Activated T-cell treated with anti-CD3 and anti-CD28 coated beads, Interleukin-2, amount 50 U/mL, for 24 hours (primary cell): ENCODE measurements around the gene FGF11.
"Not testable (repeated sequence)": the region's sequence is repeated elsewhere in the genome, so short reads cannot be mapped to it uniquely, and the experiment has no call there.

Source experiments
- DNase-seq: peaks from one replicate; pipeline ENCODE4 v3.0.0-alpha.2; 2020
- H3K27ac Mint-ChIP-seq: 2 replicates; pipeline ENCODE4 v1.8.0; 2020; ENCODE audit warnings: mild to moderate bottlenecking, mixed read lengths
- H3K27me3 Mint-ChIP-seq: 2 replicates; pipeline ENCODE4 v1.8.0; 2020; ENCODE audit warnings: mixed read lengths
- H3K36me3 Mint-ChIP-seq: 2 replicates; pipeline ENCODE4 v1.8.0; 2020; ENCODE audit warnings: low read depth, mixed read lengths
- H3K4me1 Mint-ChIP-seq: 2 replicates; pipeline ENCODE4 v1.8.0; 2020; ENCODE audit warnings: low read depth, mixed read lengths
- H3K4me3 Mint-ChIP-seq: 2 replicates; pipeline ENCODE4 v1.8.0; 2020; ENCODE audit warnings: mild to moderate bottlenecking, moderate library complexity, mixed read lengths
- H3K9me3 Mint-ChIP-seq: 2 replicates; pipeline ENCODE4 v1.8.0; 2020; ENCODE audit warnings: mixed read lengths

Gene FGF11

DNA sequence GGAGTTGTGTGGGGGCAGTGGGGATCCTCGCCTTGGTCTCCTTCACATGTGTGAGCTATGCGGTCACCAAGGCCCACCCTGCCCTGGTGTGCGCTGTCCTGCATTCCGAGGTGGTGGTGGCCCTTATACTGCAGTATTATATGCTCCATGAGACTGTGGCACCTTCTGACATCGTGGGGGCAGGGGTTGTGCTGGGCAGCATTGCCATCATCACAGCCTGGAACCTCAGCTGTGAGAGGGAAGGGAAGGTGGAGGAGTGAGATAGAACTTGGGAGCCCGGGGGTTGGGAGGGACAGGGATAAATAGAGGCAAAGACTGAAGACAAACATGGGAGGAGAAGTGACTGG, 43.4 kb downstream of the FGF11 start:
- H3K27me3 Mint-ChIP-seq, DNase-seq, H3K9me3 Mint-ChIP-seq: not testable (repeated sequence)
- Mint-ChIP-seq H3K4me1 (peaks cover 68% of the 10 kb centered on the region), H3K27ac (peak overlapping the region; percentile 100), H3K4me3 (peak overlapping the region; percentile 99), H3K36me3 (peaks cover 48% of the 10 kb centered on the region)

- H3K4me1 Mint-ChIP-seq = peaks cover 65% of the 10 kb centered on the region
- H3K27me3 Mint-ChIP-seq = no peaks in the 10 kb centered on the region
- peaks cover 45% of the 10 kb centered on the region for H3K36me3 Mint-ChIP-seq
- H3K4me3 Mint-ChIP-seq = peak overlapping the region; percentile 99
- H3K27ac Mint-ChIP-seq = peak overlapping the region; percentile 100
- peak; percentile 95 for DNase-seq
- no peaks in the 10 kb centered on the region for H3K9me3 Mint-ChIP-seq
These were observed 44.1 kb downstream of the FGF11 start for GRCh38 chr17:7483255-7484066.

DNA sequence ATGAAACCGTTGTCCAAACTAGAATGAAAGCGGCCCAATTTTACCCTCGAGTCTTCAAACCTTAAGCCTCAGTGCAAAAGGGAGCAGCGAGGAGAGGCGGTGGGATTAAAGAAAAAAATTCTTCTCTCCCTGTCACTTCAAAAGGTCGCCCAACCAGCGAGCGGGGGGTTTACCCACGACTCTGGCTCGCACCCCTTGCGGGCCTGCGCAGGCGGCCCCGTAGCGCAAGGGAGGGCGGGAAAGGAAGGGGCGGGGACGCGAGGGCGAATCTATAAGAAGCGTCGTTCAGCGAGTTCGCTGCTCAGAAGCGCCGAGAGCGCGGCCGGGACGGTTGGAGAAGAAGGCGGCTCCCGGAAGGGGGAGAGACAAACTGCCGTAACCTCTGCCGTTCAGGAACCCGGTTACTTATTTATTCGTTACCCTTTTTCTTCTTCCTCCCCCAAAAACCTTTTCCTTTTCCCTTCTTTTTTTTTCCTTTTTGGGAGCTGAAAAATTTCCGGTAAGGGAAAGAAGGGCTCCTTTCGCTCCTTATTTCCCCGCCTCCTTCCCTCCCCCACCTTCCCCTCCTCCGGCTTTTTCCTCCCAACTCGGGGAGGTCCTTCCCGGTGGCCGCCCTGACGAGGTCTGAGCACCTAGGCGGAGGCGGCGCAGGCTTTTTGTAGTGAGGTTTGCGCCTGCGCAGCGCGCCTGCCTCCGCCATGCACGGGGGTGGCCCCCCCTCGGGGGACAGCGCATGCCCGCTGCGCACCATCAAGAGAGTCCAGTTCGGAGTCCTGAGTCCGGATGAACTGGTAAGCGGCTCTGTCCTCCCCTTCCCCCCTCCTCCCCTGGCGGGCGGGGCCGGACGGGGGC, 45.0 kb downstream of the FGF11 start, which contains the start of gene POLR2A:
Gene POLR2A, plus strand, starts transcription at position 300 of the 852 bp plus-strand sequence.
- peaks cover 50% of the 10 kb centered on the region for H3K36me3 Mint-ChIP-seq

DNA sequence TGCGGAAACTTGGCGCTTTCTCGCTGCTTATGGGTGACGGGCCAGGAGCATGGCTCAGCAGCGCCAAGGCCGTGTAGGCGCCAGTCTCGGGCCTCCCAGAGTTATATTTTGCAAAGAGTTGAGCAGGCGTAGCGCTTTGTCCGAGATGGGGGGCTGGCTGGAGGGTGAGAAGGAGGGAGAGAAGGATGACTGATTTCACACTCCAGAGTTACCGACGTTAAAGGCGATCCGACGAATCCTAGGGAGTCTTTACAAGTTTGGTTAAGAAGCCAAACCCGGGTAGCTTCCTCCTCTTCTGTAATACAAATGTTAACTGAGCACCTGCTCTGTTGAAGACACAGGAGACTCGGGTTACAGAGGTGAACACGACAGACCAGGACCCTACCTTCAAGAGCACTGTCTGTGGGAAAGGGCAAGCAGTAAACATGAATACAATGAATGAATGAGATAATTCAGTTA, 45.6 kb downstream of the FGF11 start:
- H3K36me3 Mint-ChIP-seq = peaks cover 53% of the 10 kb centered on the region
- no peaks in the 10 kb centered on the region for H3K9me3 Mint-ChIP-seq
- H3K27me3 Mint-ChIP-seq = no peaks in the 10 kb centered on the region
- peaks cover 73% of the 10 kb centered on the region for H3K4me1 Mint-ChIP-seq
- no peak for DNase-seq
- H3K27ac Mint-ChIP-seq = peak overlapping the region; percentile 100
- H3K4me3 Mint-ChIP-seq = peak overlapping the region; percentile 99

More for the DNA sequence above, 45.0 kb downstream of the FGF11 start, which contains the start of gene POLR2A:
- no peaks in the 10 kb centered on the region for H3K27me3 Mint-ChIP-seq
- peak within 1 kb of the TSS; percentile 99 for H3K4me3 Mint-ChIP-seq
- peak; percentile 100 for DNase-seq
- H3K9me3 Mint-ChIP-seq = no peaks in the 10 kb centered on the region
- H3K27ac Mint-ChIP-seq = peak within 1 kb of the TSS; percentile 100
- H3K4me1 Mint-ChIP-seq = peaks cover 70% of the 10 kb centered on the region

GRCh38 chr17:7486181-7486580, 46.9 kb downstream of the FGF11 start:
- no peaks in the 10 kb centered on the region for H3K27me3 Mint-ChIP-seq
- DNase-seq = no peak
- H3K4me3 Mint-ChIP-seq = peak overlapping the region; percentile 99
- peaks cover 61% of the 10 kb centered on the region for H3K36me3 Mint-ChIP-seq
- H3K9me3 Mint-ChIP-seq = no peaks in the 10 kb centered on the region
- H3K27ac Mint-ChIP-seq = peak overlapping the region; percentile 77
- peaks cover 72% of the 10 kb centered on the region for H3K4me1 Mint-ChIP-seq

DNA sequence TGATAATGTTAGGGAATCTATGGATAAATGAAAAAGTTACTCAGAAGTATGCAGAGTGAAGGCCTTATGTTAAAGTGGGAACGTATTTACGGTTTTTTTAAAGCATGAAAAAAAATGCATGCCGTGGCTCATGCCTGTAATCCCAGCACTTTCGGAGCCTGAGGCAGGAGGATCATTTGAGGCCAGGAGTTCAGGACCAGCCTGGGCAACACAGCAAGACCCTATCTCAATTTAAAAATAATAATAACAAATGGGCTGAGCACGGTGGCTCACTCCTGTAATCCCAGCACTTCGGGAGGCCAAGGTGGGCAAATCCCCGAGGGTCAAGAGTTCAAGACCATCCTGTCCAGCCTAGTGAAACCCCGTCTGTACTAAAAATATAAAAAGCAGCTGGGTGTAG, 50.8 kb downstream of the FGF11 start:
- DNase-seq = no peak
- H3K9me3 Mint-ChIP-seq = no peaks in the 10 kb centered on the region
- H3K27ac Mint-ChIP-seq = peak overlapping the region; percentile 57
- peaks cover 72% of the 10 kb centered on the region for H3K4me1 Mint-ChIP-seq
- H3K36me3 Mint-ChIP-seq = peaks cover 82% of the 10 kb centered on the region
- H3K27me3 Mint-ChIP-seq = no peaks in the 10 kb centered on the region
- H3K4me3 Mint-ChIP-seq = peak overlapping the region; percentile 16

DNA sequence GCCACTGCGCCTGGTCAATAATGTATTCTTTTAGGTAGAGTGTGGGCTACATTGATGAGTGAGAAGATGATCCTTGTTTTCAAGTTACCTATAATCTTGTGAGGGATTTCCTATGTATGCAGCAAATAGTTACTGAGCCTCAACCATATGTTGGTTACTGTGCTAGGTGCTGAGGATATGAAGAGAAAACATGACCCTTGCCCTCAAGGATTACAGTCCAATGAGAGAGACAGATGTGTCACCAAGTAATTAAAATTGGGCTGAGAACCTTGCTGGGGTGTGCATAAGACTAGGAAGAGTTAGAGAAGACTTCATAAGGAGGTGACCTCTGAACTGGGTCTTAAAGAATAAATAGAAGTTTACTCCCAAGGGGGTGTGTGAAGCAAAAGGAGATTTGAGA, 52.3 kb downstream of the FGF11 start:
- H3K27ac Mint-ChIP-seq = peak overlapping the region; percentile 55
- no peak for DNase-seq
- no peaks in the 10 kb centered on the region for H3K9me3 Mint-ChIP-seq
- H3K4me1 Mint-ChIP-seq = peaks cover 61% of the 10 kb centered on the region
- peaks cover 86% of the 10 kb centered on the region for H3K36me3 Mint-ChIP-seq
- no peak overlapping the region for H3K4me3 Mint-ChIP-seq
- H3K27me3 Mint-ChIP-seq = no peaks in the 10 kb centered on the region

DNA sequence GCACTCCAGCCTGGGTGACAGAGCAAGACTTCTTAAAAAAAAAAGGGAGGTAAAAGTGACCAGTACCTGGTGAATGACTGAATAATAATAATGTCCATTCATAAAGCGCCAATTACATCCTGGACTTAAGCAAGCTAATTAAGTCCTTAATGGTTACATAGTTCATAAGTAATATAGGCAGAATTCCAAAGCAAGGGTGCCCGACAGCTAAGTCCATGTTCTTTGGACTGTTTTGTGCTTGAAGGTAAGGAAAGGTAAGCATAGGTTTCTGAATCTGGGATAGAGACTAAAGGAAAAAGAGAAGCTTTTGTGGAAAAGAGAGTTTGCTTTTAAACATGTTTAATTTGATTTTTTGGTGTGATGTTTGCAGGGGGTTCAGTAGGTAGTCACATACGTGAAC, 54.6 kb downstream of the FGF11 start:
- Mint-ChIP-seq H3K4me3 (no peak overlapping the region), H3K27ac (peak overlapping the region; percentile 66), H3K9me3 (no peaks in the 10 kb centered on the region), H3K4me1 (peaks cover 44% of the 10 kb centered on the region), H3K27me3 (no peaks in the 10 kb centered on the region), H3K36me3 (peaks cover 88% of the 10 kb centered on the region)
- DNase-seq = no peak
